Adrenal gland (tissue), 5 donors: ENCODE data around the gene ZKSCAN4.

Experiments
- CTCF ChIP-seq, 6 experiments: fragments of 450-650 bp in 4 of 6; fragments of 200-600 bp in 2 of 6; sonication (generic) in 1 of 6; IDR thresholded peaks; 1 replicate in 5 of 6; 2 replicates in 1 of 6; pipeline versions ENCODE4 v1.5.1 to v1.8.0; 2016 to 2021; ENCODE audit warnings: antibody characterized with exemption in 6 of 6, mild to moderate bottlenecking in 2 of 6, moderate library complexity in 1 of 6
- POLR2A ChIP-seq, 2 donors: fragments of 450-650 bp; IDR thresholded peaks; one replicate each; pipeline ENCODE4 v1.6.1; 2017; ENCODE audit warnings: antibody characterized with exemption in 2 of 2, mild to moderate bottlenecking in 2 of 2, moderate library complexity in 1 of 2
- donor health status: DM: no; HTN: no; CAD: no.

GRCh38 chr6:28225056-28225834, 26.8 kb downstream of the ZKSCAN4 start, which contains the start of gene ZSCAN9:
- TF ChIP-seq CTCF (IDR thresholded peaks at IDR 0.05) (no peak), POLR2A (IDR thresholded peaks at IDR 0.05) (peak in 1 of 2 donors; percentile 59)
